Thyroid gland (tissue), 4 donors: ENCODE results near the gene MYBBP1A. TPM values are rescaled to one million over a fixed set of nuclear protein-coding genes. Genes with fewer than 3 reads are reported as not detected.

Experiments
- DNase-seq, 2 donors: peaks; one replicate each; pipeline ENCODE4 v3.0.0-alpha.2; 2019
- H3K27ac ChIP-seq, 3 donors: fragments of 200-600 bp; sonication (generic); 1 replicate in 2 of 3; 2 replicates in 1 of 3; pipeline ENCODE4 v1.5.1; 2016 to 2019; ENCODE audit warnings: mild to moderate bottlenecking in 1 of 3, moderate library complexity in 1 of 3
- H3K27me3 ChIP-seq: fragments of 200-600 bp; sonication (generic); one replicate; pipeline ENCODE4 v1.5.1; 2019
- H3K36me3 ChIP-seq, 2 donors: fragments of 200-600 bp; sonication (generic); one replicate each; pipeline ENCODE4 v1.5.1; 2016 to 2019
- H3K4me1 ChIP-seq, 2 donors: fragments of 200-600 bp; sonication (generic); one replicate each; pipeline ENCODE4 v1.5.1; 2017 to 2019
- H3K4me3 ChIP-seq, 3 donors: fragments of 200-600 bp; sonication (generic); replicated peaks in 1 of 3; 1 replicate in 2 of 3; 2 replicates in 1 of 3; pipeline ENCODE4 v1.5.1; 2016; ENCODE audit warnings: mild to moderate bottlenecking in 1 of 3
- H3K9me3 ChIP-seq: fragments of 200-600 bp; sonication (generic); one replicate; pipeline ENCODE4 v1.5.1; 2017
- CTCF ChIP-seq, 6 experiments: fragments of 200-600 bp in 3 of 6; fragments of 450-650 bp in 3 of 6; sonication (generic) in 3 of 6; IDR thresholded peaks; one replicate each; pipeline ENCODE4 v1.5.1; 2016 to 2019; ENCODE audit warnings: antibody characterized with exemption in 6 of 6, mild to moderate bottlenecking in 2 of 6, inconsistent platforms in 1 of 6, moderate library complexity in 1 of 6
- POLR2A ChIP-seq, 2 donors: fragments of 450-650 bp; IDR thresholded peaks; one replicate each; pipeline ENCODE4 v1.6.1; 2017; ENCODE audit warnings: antibody characterized with exemption in 2 of 2, mild to moderate bottlenecking in 2 of 2, moderate library complexity in 1 of 2
- WGBS, 2 donors: methylation state at CpG; one replicate each; pipeline ENCODE4 v1.1.5; 2017; 5-methylcytosine and 5-hydroxymethylcytosine counted together
- intact Hi-C: fragments of 100-400 bp; cut with DNase I; formaldehyde crosslinking; loops from one replicate; pipeline ENCODE4 v1.15.1; 2023
- total RNA-seq, 4 donors: library from RNA; depleted of rRNA; stranded (reverse); fragments of >200 nt; gene quantifications; one replicate each; pipeline ENCODE4 v1.2.3, GENCODE V29; 2016

Gene MYBBP1A
- total RNA-seq, 4 donors from 2014 or later = 23.5 to 50.2 (median 37.6) TPM

- Histone ChIP-seq H3K27me3 (no peaks in the 10 kb centered on the region), H3K27ac (no peak overlapping the region), H3K36me3 (no peaks in the 10 kb centered on the region), H3K9me3 (no peaks in the 10 kb centered on the region), H3K4me1 (peaks cover 11 to 13% of the 10 kb centered on the region in 2 donors), H3K4me3 (no peak overlapping the region)
- no peak for DNase-seq
- 51 to 80% methylated on average over 5 to 13 of the region's 17 CpGs for WGBS, 2 donors
- intact Hi-C loops = no loop called here
- TF ChIP-seq POLR2A (IDR thresholded peaks at IDR 0.05) (no peak), CTCF (IDR thresholded peaks at IDR 0.05) (no peak)
These were observed 4.1 kb upstream of the MYBBP1A start for GRCh38 chr17:4559139-4559791.

DNA sequence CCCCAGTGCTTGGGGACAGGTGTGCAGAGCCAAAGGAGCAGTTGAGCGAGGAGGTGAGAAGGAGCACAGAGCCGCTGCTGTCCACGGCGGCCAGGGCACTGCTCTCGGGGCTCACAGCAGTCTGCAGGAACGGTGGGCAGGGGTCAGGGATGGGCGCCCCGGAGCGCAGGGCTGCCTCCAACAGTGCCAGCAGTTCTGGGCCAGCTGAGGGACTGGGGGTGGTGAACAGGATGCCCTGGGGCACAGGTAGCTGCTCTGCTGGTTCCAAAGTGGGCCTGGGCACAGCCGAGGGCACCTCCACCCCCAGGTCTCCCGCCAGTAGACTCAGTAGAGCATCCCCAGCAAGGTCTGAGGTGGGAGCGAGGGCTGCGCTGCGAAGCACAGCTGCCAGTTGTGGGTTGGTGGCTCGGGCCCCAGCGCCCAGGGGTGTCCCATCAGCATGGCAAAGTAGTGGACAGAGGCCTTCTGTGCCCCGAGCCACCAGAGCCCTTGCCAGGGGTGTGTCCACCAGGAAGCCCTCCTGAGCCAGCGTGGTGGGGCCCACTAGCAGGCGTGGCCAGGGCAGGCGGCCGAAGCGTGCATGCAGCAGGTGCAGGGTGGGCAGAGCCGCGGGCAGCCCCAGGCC is 3.3 kb upstream of the MYBBP1A start:
- intact Hi-C loops = no loop called here

DNA sequence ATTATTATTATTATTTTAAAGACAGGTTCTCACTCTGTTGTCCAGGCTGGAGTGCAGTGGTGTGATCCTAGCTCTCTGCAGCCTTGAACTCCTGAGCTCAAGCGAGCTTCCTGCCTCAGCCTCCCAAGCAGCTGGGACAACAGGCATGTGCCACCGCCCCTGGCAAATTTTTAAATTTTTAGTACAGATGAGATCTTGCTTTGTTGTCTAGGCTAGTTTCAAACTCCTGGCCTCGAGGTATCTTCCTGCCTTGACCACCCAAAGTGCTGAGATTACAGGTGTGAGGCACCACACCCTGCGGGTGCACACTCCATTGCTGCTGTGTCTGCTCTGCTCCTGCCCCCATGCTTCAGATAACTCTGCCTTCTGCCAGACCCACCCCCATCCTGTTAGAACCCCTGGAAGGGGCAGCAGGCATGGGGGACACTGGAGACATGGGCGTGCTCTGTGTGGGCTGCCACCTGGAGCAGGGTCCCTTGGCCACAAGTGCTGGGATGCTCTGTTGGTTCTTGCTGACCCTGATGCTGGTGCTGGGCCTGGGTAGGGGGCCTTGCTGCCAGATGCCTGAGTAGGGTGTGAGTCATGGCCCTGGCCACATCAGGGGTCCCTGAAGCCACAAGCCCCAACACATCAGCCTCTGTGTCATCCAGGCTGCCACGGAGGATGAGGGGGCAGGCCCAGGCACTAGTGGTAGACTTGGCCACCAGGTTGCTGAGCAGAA is 2.6 kb upstream of the MYBBP1A start:
- no peak for TF ChIP-seq CTCF (IDR thresholded peaks at IDR 0.05)
- TF ChIP-seq POLR2A (IDR thresholded peaks at IDR 0.05) = no peak
- H3K36me3 ChIP-seq = no peaks in the 10 kb centered on the region
- no peak for DNase-seq
- H3K4me1 ChIP-seq = peaks cover 15 to 17% of the 10 kb centered on the region in 2 donors
- no peaks in the 10 kb centered on the region for H3K9me3 ChIP-seq
- WGBS, 2 donors = 83 to 92% methylated on average over 3 to 6 of the region's 6 CpGs
- no peak overlapping the region for H3K27ac ChIP-seq
- no peak overlapping the region for H3K4me3 ChIP-seq
- intact Hi-C loops = no loop called here
- no peaks in the 10 kb centered on the region for H3K27me3 ChIP-seq

More for the DNA sequence above, 3.3 kb upstream of the MYBBP1A start:
- peaks cover 15 to 17% of the 10 kb centered on the region in 2 donors for H3K4me1 ChIP-seq
- TF ChIP-seq POLR2A (IDR thresholded peaks at IDR 0.05) = no peak
- TF ChIP-seq CTCF (IDR thresholded peaks at IDR 0.05) = no peak
- 83 to 93% methylated on average over 10 to 13 of the region's 24 CpGs for WGBS, 2 donors
- H3K27ac ChIP-seq = no peak overlapping the region
- no peak for DNase-seq
- H3K9me3 ChIP-seq = no peaks in the 10 kb centered on the region
- H3K36me3 ChIP-seq = no peaks in the 10 kb centered on the region
- no peaks in the 10 kb centered on the region for H3K27me3 ChIP-seq
- H3K4me3 ChIP-seq = no peak overlapping the region

DNA sequence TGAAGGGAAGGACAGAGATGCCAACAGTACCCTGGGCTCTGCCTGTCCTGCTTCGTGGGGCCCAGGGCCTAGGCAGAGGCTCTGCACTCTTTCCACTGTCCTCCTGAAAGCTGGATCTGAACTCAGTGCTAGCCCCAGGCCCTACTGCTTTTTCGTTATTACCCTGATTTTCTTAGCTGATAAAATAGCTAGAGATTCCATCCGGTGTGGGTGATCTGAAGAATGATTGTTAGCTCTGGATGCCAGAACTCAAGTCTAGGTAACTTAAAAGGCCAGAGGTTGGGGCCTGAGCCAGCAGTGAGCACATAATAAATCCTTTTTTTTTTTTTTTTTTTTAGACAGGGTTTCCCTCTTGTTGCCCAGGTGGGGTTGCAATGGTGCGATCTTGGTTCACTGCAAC is 1.8 kb upstream of the MYBBP1A start:
- no peak for DNase-seq
- Histone ChIP-seq H3K36me3 (peaks cover 1 to 5% of the 10 kb centered on the region in 2 donors), H3K4me3 (no peak overlapping the region), H3K27ac (no peak overlapping the region), H3K4me1 (peaks cover 15 to 17% of the 10 kb centered on the region in 2 donors), H3K27me3 (no peaks in the 10 kb centered on the region), H3K9me3 (no peaks in the 10 kb centered on the region)
- WGBS, 2 donors = 80 to 90% methylated on average over 4 of the region's 4 CpGs
- TF ChIP-seq POLR2A (IDR thresholded peaks at IDR 0.05) = no peak
- no peak for TF ChIP-seq CTCF (IDR thresholded peaks at IDR 0.05)
- intact Hi-C loops = no loop called here
